Inflammatory macrophage (primary cell): ENCODE measurements around the gene KHDC3L.
A peak's percentile ranks its signal among the peaks of the same experiment; 100 is the strongest.

Experiments
- DNase-seq, 2 donors: peaks; one replicate each; pipeline ENCODE4 v3.0.0-alpha.2; 2020 to 2022
- total RNA-seq, 18 experiments: gene quantifications; one replicate each; lab custom pipeline; 2026; ENCODE audit warnings: mixed read lengths in 6 of 18, inconsistent platforms in 2 of 18; lab: John Stamatoyannopoulos, UW

KHDC3L gene, protein sequence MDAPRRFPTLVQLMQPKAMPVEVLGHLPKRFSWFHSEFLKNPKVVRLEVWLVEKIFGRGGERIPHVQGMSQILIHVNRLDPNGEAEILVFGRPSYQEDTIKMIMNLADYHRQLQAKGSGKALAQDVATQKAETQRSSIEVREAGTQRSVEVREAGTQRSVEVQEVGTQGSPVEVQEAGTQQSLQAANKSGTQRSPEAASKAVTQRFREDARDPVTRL
- total RNA-seq: 0 reads per million in 18 experiments

DNA sequence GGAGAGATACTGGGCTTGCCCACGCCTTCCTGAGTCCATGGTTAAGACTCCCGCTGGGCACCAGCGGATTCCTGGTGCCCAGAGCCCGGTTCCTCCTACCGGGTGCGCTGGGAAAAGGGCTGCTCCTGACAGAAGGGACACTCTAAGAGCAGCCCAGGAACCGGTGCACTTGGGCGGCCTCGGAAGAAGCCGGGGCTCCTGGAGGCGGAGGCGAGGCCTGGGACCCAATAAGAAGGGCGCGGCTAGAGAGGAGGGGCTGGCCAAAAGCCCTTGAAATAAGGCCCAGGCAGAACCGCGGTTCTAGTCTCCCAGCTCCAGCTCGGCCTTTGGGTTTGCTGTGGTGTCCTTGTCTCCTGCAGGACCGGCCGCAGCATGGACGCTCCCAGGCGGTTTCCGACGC is at the start of gene KHDC3L:
TSS of gene KHDC3L (plus strand) at position 301 of the 400 bp plus-strand sequence. CDS start at position 373, 72 bp downstream.
- no peak for DNase-seq

GRCh38 chr6:73314577-73315492 is 47.6 kb upstream of the KHDC3L start:
- no peak for DNase-seq

GRCh38 chr6:73323323-73323722 is 39.1 kb upstream of the KHDC3L start:
- no peak for DNase-seq

- DNase-seq: no peak
Measured at GRCh38 chr6:73325656-73326055, 36.8 kb upstream of the KHDC3L start.

- DNase-seq: no peak
Measured at GRCh38 chr6:73328790-73329189, 33.7 kb upstream of the KHDC3L start.

DNA sequence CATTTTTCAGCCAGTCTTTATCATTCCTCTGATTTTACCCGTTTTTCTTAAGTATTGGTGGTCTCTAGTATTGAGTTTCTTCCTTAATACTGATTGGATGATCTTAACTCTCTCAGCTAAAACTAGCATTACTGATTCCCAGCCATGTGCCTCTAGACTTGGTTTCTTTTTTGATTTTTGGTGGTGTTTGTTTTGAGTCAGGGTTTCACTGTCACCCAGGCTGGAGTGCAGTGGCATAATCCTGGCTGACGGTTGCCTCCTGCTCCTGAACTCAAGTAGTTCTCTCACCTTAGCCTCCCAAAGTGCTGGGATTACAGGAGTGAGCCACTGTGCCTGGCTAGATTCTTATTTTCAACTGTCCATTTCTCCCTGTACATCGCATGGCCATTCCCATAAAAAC is 33.3 kb upstream of the KHDC3L start:
- no peak for DNase-seq

DNA sequence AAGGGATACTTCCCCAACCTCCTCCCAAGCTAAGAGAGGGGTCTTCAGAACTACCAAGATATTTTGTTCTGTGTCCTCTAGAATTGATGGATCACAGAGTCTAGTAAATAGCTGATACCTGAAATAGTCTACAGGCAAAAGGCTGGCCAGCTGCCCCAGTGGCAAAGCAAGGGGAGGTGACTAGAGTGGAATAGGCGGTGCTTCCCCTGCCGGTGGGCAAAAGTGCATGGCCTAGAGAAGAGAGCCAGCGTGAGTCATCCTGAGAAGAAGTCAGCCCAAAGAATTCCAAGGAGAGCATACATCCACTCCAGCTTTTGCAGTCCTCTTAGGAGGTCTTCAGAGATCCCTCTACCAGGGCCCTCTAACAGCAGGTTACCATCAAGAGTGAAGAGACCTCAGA is 23.1 kb upstream of the KHDC3L start:
- DNase-seq: no peak

DNA sequence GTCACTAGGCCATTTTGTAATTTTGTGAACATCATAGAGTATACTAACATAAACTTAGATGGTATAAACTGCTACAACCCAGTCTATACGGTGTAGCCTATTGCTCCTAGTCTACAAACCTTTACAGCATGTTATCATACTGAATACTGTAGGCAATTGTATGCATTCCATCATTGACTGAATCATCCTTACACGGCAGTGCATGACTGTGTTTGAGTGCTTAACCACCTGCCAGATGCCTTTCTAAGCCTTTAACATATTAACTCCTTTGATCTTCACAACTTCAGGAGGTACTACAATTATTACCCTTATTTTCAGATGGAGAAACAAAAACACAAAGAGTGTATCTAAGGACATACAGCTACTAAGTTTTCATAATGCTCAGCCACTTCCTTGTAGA is 22.4 kb upstream of the KHDC3L start:
- DNase-seq: no peak

GRCh38 chr6:73341335-73341734 is 21.1 kb upstream of the KHDC3L start:
- DNase-seq: peak in 1 of 2 donors; percentile 2

GRCh38 chr6:73342174-73342573 is 20.3 kb upstream of the KHDC3L start:
- no peak for DNase-seq

DNA sequence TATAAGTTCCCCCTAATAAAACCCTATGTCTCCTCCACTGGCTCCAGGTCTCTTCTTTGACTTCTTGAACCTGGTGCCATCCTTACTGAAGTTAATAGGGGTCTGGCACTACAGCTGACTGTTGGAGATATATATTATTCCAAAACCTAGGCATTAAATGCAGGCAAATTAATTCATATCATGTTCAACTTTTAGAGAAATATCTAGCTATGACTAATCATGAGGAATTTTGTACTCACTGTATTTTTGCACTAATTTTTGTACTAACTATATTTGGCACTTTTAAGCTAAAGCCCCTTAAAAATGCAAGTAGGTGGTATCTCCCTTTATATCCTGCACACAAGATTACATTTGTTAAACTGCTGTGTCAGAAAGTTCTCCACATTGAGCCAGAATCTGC is 19.3 kb upstream of the KHDC3L start:
- no peak for DNase-seq

DNA sequence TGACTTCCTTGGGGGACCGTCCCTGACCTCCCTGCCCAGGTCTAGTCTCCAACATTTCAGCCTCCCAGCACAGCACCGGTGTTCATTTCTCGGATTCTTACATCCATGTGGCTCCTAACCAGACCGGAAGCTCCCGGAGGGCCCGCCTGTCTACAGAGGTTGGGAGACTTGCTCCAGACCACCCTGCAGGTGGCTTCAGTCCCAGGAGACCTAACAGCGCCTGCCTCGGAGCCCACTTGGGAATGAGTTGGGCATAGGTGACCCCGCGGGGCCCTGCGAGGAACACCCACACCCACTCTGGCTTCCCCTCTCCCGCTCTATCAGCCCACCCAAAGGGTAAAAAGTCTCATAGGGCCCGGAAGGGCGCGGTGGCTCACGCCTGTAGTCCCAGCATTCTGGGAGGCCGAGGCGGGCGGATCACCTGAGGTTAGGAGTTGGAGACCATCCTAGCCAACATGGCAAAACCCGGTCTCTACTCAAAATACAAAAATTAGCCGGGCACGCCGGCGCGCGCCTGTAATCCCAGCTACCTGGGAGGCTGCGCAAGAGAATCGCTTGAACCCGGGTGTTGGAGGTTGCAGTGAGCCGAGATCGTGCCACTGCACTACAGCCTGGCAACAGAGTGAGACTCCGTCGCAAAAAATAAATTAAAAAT is 13.8 kb upstream of the KHDC3L start:
- no peak for DNase-seq

DNA sequence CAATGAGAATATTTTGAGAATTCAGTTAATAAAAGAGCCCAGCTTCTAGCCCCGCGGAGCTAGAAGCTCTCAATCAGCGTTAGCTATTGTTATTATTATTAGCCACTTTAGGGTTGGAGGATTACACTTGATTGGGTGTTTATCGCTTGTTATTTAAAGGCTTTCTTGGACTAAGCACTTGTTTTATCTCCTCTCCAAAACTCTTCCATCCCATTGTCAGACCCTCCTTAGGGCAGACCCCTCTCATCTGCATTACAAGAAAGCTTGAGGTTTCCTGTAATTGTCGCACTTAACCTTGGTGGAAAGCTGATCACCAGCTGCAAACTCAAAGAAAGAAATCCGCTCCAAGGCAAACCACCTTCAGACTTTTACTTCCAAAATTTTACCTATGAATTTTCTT is 13.1 kb upstream of the KHDC3L start:
- no peak for DNase-seq

DNA sequence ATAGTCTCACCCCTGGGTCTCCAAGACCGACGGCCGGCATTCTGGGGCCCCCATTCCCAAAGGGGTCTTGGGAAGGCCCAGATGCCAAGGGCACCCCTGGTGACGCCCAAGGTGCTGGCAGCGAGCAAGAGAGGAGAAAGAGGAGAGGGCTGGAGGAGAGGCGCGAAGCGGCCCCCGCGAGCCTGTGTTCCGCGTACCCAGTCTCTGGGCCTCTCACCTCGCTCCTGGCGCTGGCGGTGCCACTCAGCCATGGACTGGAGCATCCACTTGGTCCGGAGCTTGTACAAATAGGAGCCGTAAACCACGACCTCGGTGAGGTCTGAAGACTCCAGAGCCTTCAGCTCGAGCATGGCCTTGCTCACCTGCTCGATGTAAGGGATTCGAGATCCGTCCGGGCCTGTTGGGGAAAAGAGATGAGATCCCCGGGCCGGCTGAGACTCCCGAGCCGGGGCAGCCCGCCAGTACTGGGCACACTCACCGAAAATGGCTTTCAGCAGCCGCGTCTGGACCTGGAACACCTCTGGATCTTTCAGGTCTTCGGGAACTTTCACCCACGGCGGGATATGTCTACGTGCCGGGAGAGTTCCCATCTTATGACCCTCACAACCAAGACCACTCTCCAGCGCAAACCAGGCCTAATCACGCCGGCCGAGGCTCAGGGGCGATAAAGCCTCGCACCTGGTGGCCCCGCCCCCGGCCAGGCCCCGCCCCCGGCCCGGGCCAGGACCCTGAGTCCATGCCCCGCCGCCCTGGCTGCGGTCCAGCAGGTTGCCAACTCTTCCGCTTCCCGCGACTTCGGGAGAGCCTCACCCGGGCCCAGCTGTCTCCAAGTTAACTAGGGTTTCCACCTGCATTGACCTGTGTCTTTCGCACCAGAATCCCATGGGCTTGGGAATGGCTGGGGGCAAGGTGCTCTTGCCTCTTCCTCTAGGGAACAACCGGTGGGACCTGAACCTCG is 8.5 kb upstream of the KHDC3L start, which contains the start of gene DPPA5:
TSS of gene DPPA5 (minus strand) at position 641 of the 958 bp plus-strand sequence. CDS start at position 590, 51 bp downstream.
- no peak for DNase-seq

DNA sequence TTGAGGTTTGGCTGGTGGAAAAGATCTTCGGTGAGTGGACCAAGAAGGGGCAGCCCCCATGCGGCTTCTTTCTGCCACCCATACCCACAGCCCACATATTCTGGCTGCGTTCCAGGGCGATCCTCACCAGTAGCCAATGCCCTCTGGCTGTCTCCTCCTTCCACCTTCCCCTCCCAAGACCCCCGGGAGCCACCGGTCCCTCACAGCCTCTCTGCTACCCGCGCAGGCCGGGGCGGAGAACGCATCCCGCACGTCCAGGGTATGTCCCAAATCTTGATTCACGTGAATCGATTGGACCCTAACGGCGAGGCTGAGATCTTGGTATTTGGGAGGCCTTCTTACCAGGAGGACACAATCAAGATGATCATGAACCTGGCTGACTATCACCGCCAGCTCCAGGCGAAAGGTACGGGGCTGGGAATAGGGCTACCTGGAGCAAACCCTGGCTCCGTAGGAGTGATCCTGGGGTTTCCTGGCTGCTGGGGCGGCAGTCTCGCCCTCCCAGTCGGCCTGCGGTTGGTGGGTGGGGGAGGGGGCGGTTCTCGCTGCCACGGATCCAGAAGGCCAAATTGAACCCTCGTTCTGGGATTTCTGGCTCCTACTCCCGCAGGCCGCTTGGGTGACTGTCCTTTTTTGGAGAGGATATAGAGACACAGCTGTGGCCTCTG is 545 bp downstream of the KHDC3L start:
- DNase-seq: no peak

DNA sequence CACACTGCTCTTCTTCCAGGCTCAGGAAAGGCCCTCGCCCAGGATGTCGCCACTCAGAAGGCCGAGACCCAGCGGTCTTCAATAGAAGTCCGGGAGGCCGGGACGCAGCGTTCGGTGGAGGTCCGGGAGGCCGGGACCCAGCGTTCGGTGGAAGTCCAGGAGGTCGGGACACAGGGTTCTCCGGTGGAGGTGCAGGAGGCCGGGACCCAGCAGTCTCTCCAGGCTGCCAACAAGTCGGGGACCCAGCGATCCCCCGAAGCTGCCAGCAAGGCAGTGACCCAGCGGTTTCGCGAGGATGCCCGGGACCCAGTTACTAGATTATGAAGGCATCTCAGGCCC is 1.0 kb downstream of the KHDC3L start:
- no peak for DNase-seq

- no peak for DNase-seq
Measured at GRCh38 chr6:73364121-73364520, 1.7 kb downstream of the KHDC3L start.

- DNase-seq: no peak
Measured at GRCh38 chr6:73364549-73364948, 2.1 kb downstream of the KHDC3L start.

- no peak for DNase-seq
Measured at GRCh38 chr6:73367761-73368355, 5.4 kb downstream of the KHDC3L start.

DNA sequence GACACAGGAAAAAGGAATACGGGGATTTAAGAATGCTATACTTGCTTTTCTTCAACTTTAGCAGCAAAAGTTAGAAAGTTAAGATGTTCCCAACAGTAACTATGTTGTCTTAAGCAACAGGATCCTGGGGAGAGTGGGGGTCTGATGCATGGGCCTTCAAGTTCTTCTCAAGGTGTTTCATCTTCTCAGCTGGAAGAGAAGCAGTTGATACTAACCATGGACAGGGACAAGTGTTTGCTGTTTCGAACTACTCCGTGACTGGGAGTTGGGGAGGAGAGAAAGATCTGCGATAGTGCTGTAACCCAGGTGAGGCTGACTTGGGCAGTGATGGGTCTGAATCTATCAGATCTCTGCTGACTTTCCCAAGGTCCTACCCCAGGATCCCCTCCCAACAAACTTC is 6.2 kb downstream of the KHDC3L start:
- no peak for DNase-seq

GRCh38 chr6:73369157-73369556 is 6.7 kb downstream of the KHDC3L start:
- DNase-seq: no peak
